HPDE6-E6E7 (cell line): ENCODE results near the gene CNGA2.
A peak's percentile ranks its signal among the peaks of the same experiment; 100 is the strongest.

Source experiments
- DNase-seq: peaks from one replicate; pipeline ENCODE4 v3.0.0; 2011; ENCODE audit warnings: missing footprints; ENCODE audit errors: extremely low spot score

The CNGA2 gene

DNA sequence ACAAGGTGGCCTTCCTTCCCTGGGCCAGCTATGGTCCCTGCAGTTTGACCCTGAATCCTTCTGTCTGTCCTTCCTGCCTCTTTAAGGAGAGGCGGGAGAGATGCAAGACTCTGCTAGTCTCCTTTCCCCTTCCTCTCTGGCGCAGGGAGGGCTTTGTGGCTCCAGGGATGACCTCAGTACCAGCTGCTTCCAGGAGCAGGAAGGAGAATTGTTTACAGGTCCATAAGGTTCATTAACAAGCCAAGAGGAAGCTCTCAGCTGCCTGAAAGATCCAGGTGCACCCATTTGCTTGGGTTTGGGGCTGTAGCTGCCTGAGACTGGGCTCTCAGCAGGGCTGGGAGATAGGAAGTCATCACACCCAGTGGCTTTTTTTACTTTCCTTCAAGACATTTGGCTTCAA lies 22.8 kb upstream of the CNGA2 start:
- no peak for DNase-seq

DNA sequence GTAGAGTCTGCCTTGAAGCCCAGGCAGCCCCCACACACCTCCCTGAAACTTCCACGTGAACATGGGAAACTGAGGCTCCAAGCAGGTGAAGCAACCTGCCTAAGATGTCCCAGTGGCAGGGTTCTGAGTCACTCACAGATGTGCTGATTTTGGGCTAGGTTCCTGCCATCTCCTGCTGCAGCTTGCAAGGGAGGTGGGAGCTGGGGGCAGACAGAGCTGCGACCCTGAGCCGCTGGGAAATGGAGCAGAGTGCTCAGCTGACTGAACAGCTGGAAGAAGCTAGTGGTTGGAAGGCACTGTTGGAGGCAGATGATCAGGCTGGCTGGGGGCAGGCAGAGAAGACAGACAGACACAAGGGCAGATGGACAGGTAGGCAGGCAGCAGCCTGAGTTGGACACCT lies 22.3 kb upstream of the CNGA2 start:
- no peak for DNase-seq

GRCh38 chrX:151713849-151714248 lies 20.7 kb upstream of the CNGA2 start:
- peak; percentile 25 for DNase-seq

DNA sequence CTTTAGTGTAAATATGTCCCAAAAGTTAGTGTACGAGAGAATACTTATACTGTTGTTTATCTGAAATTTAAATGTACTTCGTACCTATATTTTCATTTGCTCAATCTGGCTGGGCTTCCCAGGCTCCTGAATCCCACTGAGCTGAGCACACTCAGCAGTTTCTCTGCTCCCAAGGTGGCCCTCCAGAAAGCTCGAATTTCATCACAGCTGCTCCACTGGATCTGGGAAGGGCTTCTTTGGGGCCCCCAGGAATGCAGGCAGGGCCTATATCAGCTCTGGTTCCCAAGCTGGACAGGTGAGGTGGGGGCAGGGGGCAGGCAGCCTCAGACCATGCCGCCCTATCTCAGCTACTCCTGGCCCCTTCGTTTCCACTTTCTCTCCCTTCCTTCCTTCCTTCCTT lies 20.2 kb upstream of the CNGA2 start:
- DNase-seq = no peak

GRCh38 chrX:151715752-151716151 lies 18.8 kb upstream of the CNGA2 start, which contains the start of gene FATE1:
Gene FATE1, plus strand, starts transcription at chrX:151716035. Its CDS starts 85 bp downstream, at chrX:151716120.
- no peak for DNase-seq

DNA sequence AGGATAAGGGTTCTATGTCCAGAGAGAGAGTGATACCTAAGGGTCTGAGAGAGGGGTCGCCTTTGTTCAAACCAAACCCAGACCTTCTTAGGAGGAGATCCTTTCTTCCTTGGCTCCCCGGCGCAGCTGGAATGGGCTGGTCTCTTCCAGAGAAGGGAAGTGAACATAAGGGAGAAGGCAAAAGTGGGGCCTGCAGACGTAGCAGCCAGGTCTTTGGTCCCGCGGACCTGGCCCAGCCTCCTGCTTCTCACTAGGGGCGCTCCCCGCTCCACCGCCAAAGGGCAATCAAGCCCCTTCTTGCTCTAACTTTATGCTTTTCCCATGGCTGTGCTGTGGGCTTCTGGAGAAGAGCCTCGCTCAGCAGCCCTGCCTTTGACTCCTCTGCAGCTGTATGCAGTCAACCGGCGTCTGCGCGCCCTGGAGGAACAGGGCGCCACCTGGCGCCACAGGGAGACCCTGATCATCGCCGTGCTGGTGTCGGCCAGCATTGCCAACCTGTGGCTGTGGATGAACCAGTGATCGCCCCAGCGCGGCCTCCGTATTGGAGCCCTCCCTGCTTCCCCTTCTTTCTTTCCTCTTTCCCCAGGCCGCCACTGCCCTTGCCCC lies 12.2 kb upstream of the CNGA2 start:
- DNase-seq = no peak

DNA sequence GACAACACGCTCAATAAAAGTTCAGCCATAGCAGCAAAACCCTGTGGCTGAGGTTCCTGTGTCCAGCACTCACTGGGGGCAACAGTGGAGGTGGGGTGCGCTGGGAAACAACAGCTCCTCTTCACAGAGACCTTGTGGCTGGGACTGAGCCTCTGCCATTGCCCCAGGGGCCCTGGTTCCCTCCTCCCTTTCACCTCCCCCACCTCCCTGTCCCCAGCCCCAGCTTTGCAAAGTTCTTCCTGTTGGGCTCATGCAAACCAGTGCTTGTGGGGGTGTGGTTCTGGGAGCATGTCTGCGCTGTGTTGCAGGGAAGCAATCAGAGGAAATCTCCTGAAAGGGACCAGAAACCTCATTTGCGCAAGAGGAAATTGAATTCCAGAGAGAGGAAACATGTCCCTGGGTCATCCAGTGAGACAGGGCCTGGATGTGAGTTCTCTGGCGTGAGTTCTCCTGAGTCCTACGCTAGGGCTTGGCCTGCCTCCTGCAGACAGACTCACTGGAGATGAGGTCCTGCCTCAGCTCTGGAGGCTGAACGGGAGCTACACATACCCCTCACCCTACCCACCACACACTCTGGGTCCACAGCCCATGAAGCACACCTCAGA lies 11.3 kb upstream of the CNGA2 start:
- DNase-seq = no peak

GRCh38 chrX:151724563-151725337 lies 9.8 kb upstream of the CNGA2 start:
- no peak for DNase-seq

- DNase-seq = no peak
These were observed 9.3 kb upstream of the CNGA2 start for GRCh38 chrX:151725338-151725614.

DNA sequence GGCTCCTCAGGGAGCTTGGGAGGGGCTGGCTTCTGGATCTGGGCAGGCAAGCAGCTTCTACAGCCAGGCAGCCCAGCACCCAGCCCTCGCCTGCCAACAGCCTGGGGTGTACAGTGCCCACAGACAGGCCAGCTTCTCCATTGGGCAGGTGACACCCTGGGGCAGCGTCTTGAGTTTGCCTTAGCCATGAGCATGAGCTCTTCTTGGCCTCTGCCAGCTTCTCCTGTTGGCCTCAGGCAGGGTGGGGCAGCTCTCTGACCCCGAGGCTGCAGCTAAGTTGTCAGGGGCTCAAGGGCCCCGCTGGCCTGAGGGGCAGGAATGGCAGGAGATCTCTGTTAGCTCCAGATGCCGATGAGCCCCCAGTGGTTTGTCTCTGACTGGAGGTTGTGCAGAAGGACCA lies 7.8 kb upstream of the CNGA2 start:
- DNase-seq = no peak

DNA sequence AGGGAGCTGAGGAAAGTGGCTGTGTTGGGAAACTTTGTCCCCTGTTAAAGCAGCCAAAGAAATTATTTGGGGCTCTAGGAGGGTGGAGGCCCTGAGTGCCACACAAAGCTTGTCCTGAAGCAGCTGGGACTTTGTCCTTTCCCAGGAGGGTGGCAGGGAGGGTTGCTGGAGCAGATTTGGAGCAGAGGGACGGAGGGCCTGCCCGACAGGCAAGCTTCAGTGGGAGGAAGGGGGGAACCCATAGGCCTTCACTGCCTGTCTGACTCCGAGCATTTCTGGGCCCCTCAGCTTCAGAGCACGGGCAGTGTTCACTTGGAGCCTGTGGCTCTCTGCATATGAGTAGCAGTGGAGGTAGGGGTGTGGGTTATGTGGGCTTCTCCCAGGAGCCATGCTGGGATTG lies 7.2 kb upstream of the CNGA2 start:
- no peak for DNase-seq

- DNase-seq = no peak
These were observed 5.4 kb upstream of the CNGA2 start for GRCh38 chrX:151729056-151729725.

GRCh38 chrX:151735219-151735618 lies 673 bp downstream of the CNGA2 start:
- no peak for DNase-seq

DNA sequence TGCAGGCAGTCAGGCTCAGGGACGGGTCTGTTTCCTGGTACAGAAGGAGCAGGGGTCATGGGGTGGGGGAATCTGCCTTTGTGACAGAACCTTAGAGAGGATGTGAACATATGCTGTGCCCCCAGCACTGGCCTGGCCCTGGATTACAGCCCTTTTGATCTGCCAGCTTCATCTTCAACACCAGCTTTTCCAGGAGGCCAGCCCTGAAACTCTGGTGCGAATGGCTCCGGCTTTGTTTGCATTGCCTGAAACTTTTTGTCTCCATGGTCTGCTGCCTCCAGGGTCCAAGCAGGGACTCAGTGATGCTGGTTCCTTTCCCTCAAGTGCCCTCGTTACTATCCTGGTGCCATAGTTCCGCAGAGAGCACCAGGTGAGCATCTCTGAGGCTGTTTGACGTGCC lies 2.1 kb downstream of the CNGA2 start:
- no peak for DNase-seq

GRCh38 chrX:151737494-151737893 lies 2.9 kb downstream of the CNGA2 start:
- DNase-seq = no peak

DNA sequence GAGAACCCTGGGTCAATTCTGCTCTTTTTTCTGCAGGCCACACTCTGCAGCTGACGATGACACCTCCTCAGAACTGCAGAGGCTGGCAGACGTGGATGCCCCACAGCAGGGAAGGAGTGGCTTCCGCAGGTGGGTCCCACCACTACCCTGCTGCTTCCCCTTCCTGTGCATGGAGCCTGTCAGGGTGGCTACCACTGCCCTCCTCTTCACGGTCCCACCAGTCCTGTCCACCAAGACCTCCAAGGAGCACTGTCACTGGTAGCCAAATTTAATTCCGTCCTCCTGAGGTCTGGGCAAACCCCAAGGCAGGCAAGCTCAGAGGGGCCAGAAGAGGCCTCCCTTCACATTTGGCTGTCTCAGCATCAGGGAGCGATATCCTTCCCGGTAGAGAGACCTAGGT lies 4.2 kb downstream of the CNGA2 start:
- DNase-seq = no peak

GRCh38 chrX:151741606-151742005 lies 7.1 kb downstream of the CNGA2 start:
- DNase-seq = no peak

DNA sequence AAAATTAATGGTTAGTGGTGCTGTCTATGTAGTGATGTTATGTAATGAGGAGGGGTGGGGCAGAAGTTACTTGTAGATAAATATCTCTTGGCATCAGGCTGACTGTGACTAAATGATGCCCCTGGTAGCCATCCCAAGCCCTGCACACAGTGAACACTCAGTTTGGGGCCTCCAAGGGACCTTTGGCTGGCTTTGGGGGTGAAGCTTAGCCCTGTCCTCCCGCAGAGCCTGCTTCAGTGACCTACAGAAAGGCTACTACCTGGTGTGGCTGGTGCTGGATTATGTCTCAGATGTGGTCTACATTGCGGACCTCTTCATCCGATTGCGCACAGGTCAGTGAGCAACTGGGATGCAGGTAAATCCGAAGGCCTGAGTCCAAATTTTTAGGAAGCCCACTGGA lies 7.8 kb downstream of the CNGA2 start:
- no peak for DNase-seq

GRCh38 chrX:151743651-151744470 lies 9.3 kb downstream of the CNGA2 start:
- DNase-seq = no peak

DNA sequence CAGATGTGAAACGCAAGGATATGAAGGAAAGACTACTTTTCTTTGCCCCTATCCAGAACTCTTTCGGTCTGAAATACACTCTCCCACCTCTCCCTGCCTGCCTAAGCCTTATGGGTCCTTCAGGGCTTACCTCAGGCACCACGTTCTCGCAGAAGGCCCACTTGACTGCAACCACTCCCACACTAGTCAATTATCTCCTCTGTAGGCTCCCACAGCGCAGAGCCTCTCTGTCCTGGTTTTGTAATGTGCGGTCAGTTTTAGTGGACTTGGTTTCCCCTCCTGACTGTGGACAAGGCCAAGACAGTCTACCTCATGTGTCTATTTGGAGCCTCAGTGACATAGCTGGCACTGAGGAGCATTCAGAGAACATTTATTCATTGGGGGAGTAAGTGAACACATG lies 11.1 kb downstream of the CNGA2 start:
- no peak for DNase-seq

- no peak for DNase-seq
These were observed 12.0 kb downstream of the CNGA2 start for GRCh38 chrX:151746502-151746901.

DNA sequence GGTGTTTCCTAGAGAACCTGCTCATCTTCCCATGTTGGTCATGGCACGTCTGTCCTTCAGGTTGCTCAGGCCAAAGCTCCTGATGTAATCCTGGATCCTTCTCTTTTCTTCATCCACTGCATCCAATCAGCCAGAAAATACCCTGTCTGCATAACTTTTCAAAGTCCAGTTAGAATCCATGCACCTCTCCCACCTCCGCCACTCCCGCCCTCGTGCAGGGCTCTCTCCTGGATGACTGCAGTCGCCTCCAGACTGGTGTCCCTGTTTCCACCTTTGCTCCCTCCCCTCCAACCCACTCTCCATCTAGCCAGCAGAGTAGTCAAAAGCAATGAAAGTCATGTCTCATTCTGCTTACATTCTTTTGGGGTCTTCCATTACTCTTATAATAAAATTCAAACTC lies 16.0 kb downstream of the CNGA2 start:
- no peak for DNase-seq
